H1 (cell line): ENCODE data around the gene SHISA6. TPM values are rescaled to one million over a fixed set of nuclear protein-coding genes. Genes with fewer than 3 reads are reported as not detected.

Experiments used
- CTCF ChIA-PET: fragments of 300-600 bp; sonication (Branson Sonifier 250); formaldehyde crosslinking; loops from one replicate; lab custom pipeline; 2021; ENCODE audit not compliant: partially characterized antibody; lab: Charles Lee
- POLR2A ChIA-PET: fragments of 300-600 bp; sonication (Branson Sonifier 250); formaldehyde crosslinking; loops from one replicate; lab custom pipeline; 2021; ENCODE audit warnings: inconsistent platforms; ENCODE audit not compliant: partially characterized antibody; lab: Charles Lee
- DNase-seq, 2 experiments: peaks; one replicate each; pipeline versions ENCODE4 v3.0.0 to v3.0.0-alpha.2; 2010 to 2022; ENCODE audit warnings: low spot score in 2 of 2, low read depth in 1 of 2, mixed read lengths in 1 of 2
- FAIRE-seq: peaks from 2 replicates; lab custom pipeline; 2011; peaks lifted over from hg19 to GRCh38; lab: Jason Lieb, UNC
- H2AFZ ChIP-seq: 2 replicates; pipeline ENCODE4 v1.8.1; 2012; ENCODE audit warnings: low read length, inconsistent platforms
- H2AK5ac ChIP-seq: 2 replicates; pipeline ENCODE4 v1.6.1; 2013; ENCODE audit warnings: low read depth, low read length
- H2BK120ac ChIP-seq: replicated peaks from 2 replicates; pipeline ENCODE3; 2013; ENCODE audit warnings: low read depth, low read length, inconsistent platforms
- H2BK12ac ChIP-seq: 2 replicates; pipeline ENCODE4 v1.6.1; 2013; ENCODE audit warnings: low read depth, low read length
- H2BK15ac ChIP-seq: 2 replicates; pipeline ENCODE4 v1.6.1; 2013; ENCODE audit warnings: low read length
- H2BK20ac ChIP-seq: 2 replicates; pipeline ENCODE4 v1.6.1; 2013; ENCODE audit warnings: low read length
- H2BK5ac ChIP-seq: 2 replicates; pipeline ENCODE4 v1.6.1; 2013; ENCODE audit warnings: low read depth, low read length
- H3K14ac ChIP-seq: 2 replicates; pipeline ENCODE4 v1.6.1; 2013; ENCODE audit warnings: inconsistent platforms; ENCODE audit not compliant: insufficient read length
- H3K18ac ChIP-seq: 2 replicates; pipeline ENCODE4 v1.6.1; 2013; ENCODE audit warnings: low read length; ENCODE audit errors: extremely low read depth
- H3K23ac ChIP-seq: 2 replicates; pipeline ENCODE4 v1.6.1; 2013; ENCODE audit warnings: inconsistent platforms; ENCODE audit not compliant: insufficient read length
- H3K23me2 ChIP-seq: 2 replicates; pipeline ENCODE4 v1.6.1; 2013; ENCODE audit warnings: low read depth, low read length
- H3K27ac ChIP-seq: 2 replicates; pipeline ENCODE4 v1.6.1; 2011; ENCODE audit warnings: low read depth, low read length, inconsistent platforms
- H3K27me3 ChIP-seq, 4 experiments: replicated peaks in 1 of 4; 1 replicate in 1 of 4; 2 replicates in 3 of 4; pipeline versions ENCODE4 v1.6.1 to v1.8.1; 2011 to 2013; ENCODE audit warnings: low read length in 3 of 4, mild to moderate bottlenecking in 3 of 4, inconsistent platforms in 2 of 4, mixed read lengths in 2 of 4, moderate library complexity in 1 of 4; ENCODE audit not compliant: control insufficient read depth in 3 of 4, insufficient read depth in 3 of 4; ENCODE audit errors: extremely low read depth in 1 of 4
- H3K36me3 ChIP-seq, 4 experiments: 2 replicates each; pipeline versions ENCODE4 v1.6.1 to v1.8.1; 2011 to 2013; ENCODE audit warnings: mild to moderate bottlenecking in 4 of 4, low read length in 3 of 4, moderate library complexity in 2 of 4, control low read depth in 1 of 4, inconsistent platforms in 1 of 4; ENCODE audit not compliant: insufficient read depth in 4 of 4, control insufficient read depth in 2 of 4
- H3K4ac ChIP-seq: replicated peaks from 2 replicates; pipeline ENCODE3; 2013; ENCODE audit warnings: low read length, low read depth, mixed read lengths, inconsistent platforms; ENCODE audit not compliant: insufficient read length
- H3K4me1 ChIP-seq, 4 experiments: replicated peaks in 1 of 4; 1 replicate in 1 of 4; 2 replicates in 3 of 4; pipeline versions ENCODE4 v1.6.1 to v1.8.1; 2011 to 2013; ENCODE audit warnings: low read length in 3 of 4, inconsistent platforms in 2 of 4, mixed read lengths in 1 of 4; ENCODE audit not compliant: insufficient read depth in 4 of 4, control insufficient read depth in 3 of 4
- H3K4me2 ChIP-seq, 2 experiments: 2 replicates each; pipeline versions ENCODE4 v1.6.1 to v1.8.1; 2011 to 2013; ENCODE audit warnings: low read depth in 2 of 2, low read length in 2 of 2, control low read depth in 1 of 2, inconsistent platforms in 1 of 2, mild to moderate bottlenecking in 1 of 2; ENCODE audit not compliant: insufficient read depth in 1 of 2
- H3K4me3 ChIP-seq, 4 experiments: fragments of 200-600, 300-600 bp in 1 of 4; sonication (generic), shearing (Covaris generic), sonication (Bioruptor Twin) in 1 of 4; 2 replicates each; pipeline versions ENCODE4 v1.5.1 to v1.8.1; 2011 to 2016; ENCODE audit warnings: low read length in 4 of 4, low read depth in 3 of 4, control low read depth in 2 of 4, inconsistent platforms in 2 of 4, mild to moderate bottlenecking in 2 of 4, mixed read lengths in 1 of 4, moderate library complexity in 1 of 4; ENCODE audit not compliant: insufficient read depth in 2 of 4; ENCODE audit errors: extremely low read depth in 1 of 4
- H3K56ac ChIP-seq: replicated peaks from 2 replicates; pipeline ENCODE3; 2013; ENCODE audit warnings: low read depth, mild to moderate bottlenecking, mixed read lengths, low read length, inconsistent platforms; ENCODE audit not compliant: insufficient read length
- H3K79me1 ChIP-seq: 2 replicates; pipeline ENCODE4 v1.6.1; 2013; ENCODE audit warnings: low read depth, low read length, control low read depth
- H3K79me2 ChIP-seq, 2 experiments: 2 replicates each; pipeline versions ENCODE4 v1.6.1 to v1.8.1; 2012 to 2013; ENCODE audit warnings: low read length in 2 of 2, mild to moderate bottlenecking in 2 of 2, inconsistent platforms in 1 of 2; ENCODE audit not compliant: insufficient read depth in 2 of 2, control insufficient read depth in 1 of 2
- H3K9ac ChIP-seq, 4 experiments: replicated peaks in 1 of 4; 1 replicate in 1 of 4; 2 replicates in 3 of 4; pipeline versions ENCODE4 v1.6.1 to v1.8.1; 2011 to 2013; ENCODE audit warnings: low read depth in 3 of 4, low read length in 3 of 4, control low read depth in 2 of 4, mild to moderate bottlenecking in 2 of 4, moderate library complexity in 2 of 4, inconsistent platforms in 1 of 4; ENCODE audit errors: extremely low read depth in 1 of 4
- H3K9me3 ChIP-seq, 2 experiments: 2 replicates each; pipeline versions ENCODE4 v1.6.1 to v1.8.1; 2012 to 2013; ENCODE audit warnings: mild to moderate bottlenecking in 2 of 2, moderate library complexity in 2 of 2, control low read depth in 1 of 2, inconsistent platforms in 1 of 2, low read depth in 1 of 2, low read length in 1 of 2, mixed read lengths in 1 of 2; ENCODE audit not compliant: insufficient read depth in 2 of 2
- H4K20me1 ChIP-seq, 2 experiments: replicated peaks in 1 of 2; 2 replicates each; pipeline versions ENCODE3 to v1.8.1; 2011 to 2013; ENCODE audit warnings: inconsistent platforms in 2 of 2, low read length in 2 of 2, mild to moderate bottlenecking in 1 of 2; ENCODE audit not compliant: insufficient read depth in 2 of 2, control insufficient read depth in 1 of 2
- H4K5ac ChIP-seq: 2 replicates; pipeline ENCODE4 v1.6.1; 2013; ENCODE audit warnings: low read length, low read depth, mixed read lengths, inconsistent platforms; ENCODE audit not compliant: insufficient read length
- H4K8ac ChIP-seq: 2 replicates; pipeline ENCODE4 v1.8.0; 2013; ENCODE audit warnings: mild to moderate bottlenecking, moderate library complexity, low read length, inconsistent platforms; ENCODE audit not compliant: insufficient read depth; ENCODE audit errors: extremely low read depth
- H4K91ac ChIP-seq: replicated peaks from 2 replicates; pipeline ENCODE3; 2013; ENCODE audit warnings: low read length, mixed read lengths, inconsistent platforms; ENCODE audit not compliant: insufficient read length
- CREB1 ChIP-seq: IDR thresholded peaks from 2 replicates; pipeline ENCODE4 v1.6.1; 2012; ENCODE audit warnings: inconsistent platforms
- EZH2 ChIP-seq: fragments of 200-600 bp; sonication (generic); IDR thresholded peaks from 2 replicates; pipeline ENCODE4 v1.7.1; 2012; ENCODE audit warnings: low read depth, mild to moderate bottlenecking, moderate library complexity, low read length, inconsistent platforms; ENCODE audit not compliant: severe bottlenecking
- POU5F1 ChIP-seq: IDR thresholded peaks from 2 replicates; pipeline ENCODE4 v1.6.1; 2011; ENCODE audit warnings: low read depth, mild to moderate bottlenecking, low read length, moderate library complexity
- WGBS, 2 experiments: shearing (Covaris generic) in 1 of 2; methylation state at CpG; one replicate each; pipeline versions ENCODE4 v1.1.6 to v1.1.7; 2013 to 2015; ENCODE audit warnings: low lambda C conversion rate in 2 of 2, mixed read lengths in 2 of 2, inconsistent platforms in 1 of 2, low coverage in 1 of 2, missing lambda C conversion rate in 1 of 2; ENCODE audit not compliant: insufficient replicate concordance in 2 of 2, insufficient coverage in 1 of 2, insufficient read length in 1 of 2; ENCODE audit errors: extremely low coverage in 1 of 2, missing lambda C conversion rate in 1 of 2; 5-methylcytosine and 5-hydroxymethylcytosine counted together
- polyA plus RNA-seq, 7 experiments: library from polyadenylated mRNA; depleted of rRNA in 3 of 7; stranded (reverse) in 5 of 7; unstranded in 2 of 7; fragments of >200 nt in 5 of 7; fragments of 200-250 nt in 2 of 7; gene quantifications; 1 replicate in 5 of 7; 2 replicates in 1 of 7; 4 replicates in 1 of 7; pipeline versions ENCODE4 v1.2.1 to v1.2.3, GENCODE V29; 2011 to 2013; ENCODE audit warnings: missing spikeins in 2 of 7, mixed read lengths in 2 of 7
- total RNA-seq: library from RNA; stranded (reverse); fragmentation: NEBNext Ultra II Directional; extraction: Animal tissue kit (Norgen Biotek cat#: 25700); gene quantifications from 2 replicates; pipeline ENCODE4 v1.2.1, GENCODE V29; 2021

Gene SHISA6
- total and polyA plus RNA-seq, 2 of the 8 experiments (the other 6 are each of a cell fraction or from before 2014, with no cell fraction given): 2.9 to 4.8 TPM

- H2AK5ac ChIP-seq: no peak overlapping the region
- no peak overlapping the region for H2BK5ac ChIP-seq
- H3K79me2 ChIP-seq: no peaks in the 10 kb centered on the region
- no peaks in the 10 kb centered on the region for H4K20me1 ChIP-seq
- no peaks in the 10 kb centered on the region for H3K23me2 ChIP-seq
- peaks cover 0 to 1% (median 0%) of the 10 kb centered on the region in 4 experiments; a peak in 1 of 7 replicates for H3K27me3 ChIP-seq
- no peaks in the 10 kb centered on the region for H3K79me1 ChIP-seq
- H3K36me3 ChIP-seq: no peaks in the 10 kb centered on the region
- no peak overlapping the region for H3K14ac ChIP-seq
- no peak overlapping the region for H3K27ac ChIP-seq
- H3K23ac ChIP-seq: no peak overlapping the region
- ChIA-PET POLR2A (no interaction called here), CTCF (interaction anchor here (0.9 kb wide), 1 partner anchor 12 kb away, joined by 4 read pairs; no protein-coding TSS in a partner anchor)
- no peak overlapping the region for H3K4me2 ChIP-seq
- no peak overlapping the region for H2BK20ac ChIP-seq
- H3K9ac ChIP-seq: no peak overlapping the region
- no peak overlapping the region for H4K5ac ChIP-seq
- TF ChIP-seq EZH2 (no peak), CREB1 (no peak), POU5F1 (no peak)
- H4K91ac ChIP-seq: no peak overlapping the region
- H3K56ac ChIP-seq: no peak overlapping the region
- H2BK12ac ChIP-seq: no peak overlapping the region
- WGBS, 2 experiments: 90% methylated on average over 6 of the region's 6 CpGs; no CpG with 5 or more reads in 1 of the 2 experiments
- H4K8ac ChIP-seq: no peak overlapping the region
- no peak overlapping the region for H2BK120ac ChIP-seq
- no peak overlapping the region for H2BK15ac ChIP-seq
- no peak overlapping the region for H3K18ac ChIP-seq
- no peaks in the 10 kb centered on the region for H3K9me3 ChIP-seq
- H3K4me3 ChIP-seq: no peak overlapping the region
- no peaks in the 10 kb centered on the region for H3K4me1 ChIP-seq
- H2AFZ ChIP-seq: no peak overlapping the region
- DNase-seq (no peak), FAIRE-seq (no peak)
- H3K4ac ChIP-seq: no peak overlapping the region
Measured at GRCh38 chr17:11412654-11413053, 171.6 kb downstream of the SHISA6 start.
